ENCODE measurements around the gene ITPR1.

The ITPR1 gene

GRCh38 chr3:4509983-4510755 lies 17.0 kb downstream of the ITPR1 start:
- no peak for DNase-seq (ENCODE audit: low spot score)

GRCh38 chr3:4511491-4512262 lies 18.5 kb downstream of the ITPR1 start:
- no peak for DNase-seq (ENCODE audit: low spot score)

GRCh38 chr3:4512895-4513616 lies 19.9 kb downstream of the ITPR1 start:
- DNase-seq (ENCODE audit: low spot score): no peak

- DNase-seq (ENCODE audit: low spot score): no peak
Measured at GRCh38 chr3:4514321-4514720, 21.2 kb downstream of the ITPR1 start.

- DNase-seq (ENCODE audit: low spot score): no peak
Measured at GRCh38 chr3:4514916-4515315, 21.8 kb downstream of the ITPR1 start.

- no peak for DNase-seq (ENCODE audit: low spot score)
Measured at GRCh38 chr3:4515916-4516579, 22.9 kb downstream of the ITPR1 start.

GRCh38 chr3:4517093-4517492 lies 23.9 kb downstream of the ITPR1 start:
- DNase-seq (ENCODE audit: low spot score): no peak

- DNase-seq (ENCODE audit: low spot score): no peak
Measured at GRCh38 chr3:4517643-4518311, 24.6 kb downstream of the ITPR1 start.

- no peak for DNase-seq (ENCODE audit: low spot score)
Measured at GRCh38 chr3:4520033-4520816, 27.1 kb downstream of the ITPR1 start.

GRCh38 chr3:4522947-4523346 lies 29.8 kb downstream of the ITPR1 start:
- DNase-seq (ENCODE audit: low spot score): no peak

GRCh38 chr3:4523710-4524698 lies 30.9 kb downstream of the ITPR1 start:
- DNase-seq (ENCODE audit: low spot score): no peak

GRCh38 chr3:4525560-4526223 lies 32.5 kb downstream of the ITPR1 start:
- no peak for DNase-seq (ENCODE audit: low spot score)

GRCh38 chr3:4528320-4528719 lies 35.2 kb downstream of the ITPR1 start:
- no peak for DNase-seq (ENCODE audit: low spot score)

- DNase-seq (ENCODE audit: low spot score): no peak
Measured at GRCh38 chr3:4528819-4529600, 35.9 kb downstream of the ITPR1 start.

GRCh38 chr3:4529876-4530588 lies 36.9 kb downstream of the ITPR1 start:
- DNase-seq (ENCODE audit: low spot score): no peak

- DNase-seq (ENCODE audit: low spot score): no peak
Measured at GRCh38 chr3:4531478-4532025, 38.4 kb downstream of the ITPR1 start.

- DNase-seq (ENCODE audit: low spot score): no peak
Measured at GRCh38 chr3:4532535-4533112, 39.5 kb downstream of the ITPR1 start.

Data from COLO829 (cell line).